AG09309 (cell line): ENCODE data around the gene FGF12.

ENCODE experiments used
- DNase-seq: peaks from one replicate; pipeline ENCODE4 v3.0.0-alpha.2; 2010; ENCODE audit warnings: low read depth
- H3K4me3 ChIP-seq: 2 replicates; pipeline ENCODE4 v1.5.1; 2011; ENCODE audit warnings: mild to moderate bottlenecking, low read depth, low read length, moderate library complexity; ENCODE audit not compliant: control insufficient read depth
- TF ChIP-seq, protein P1 (sequence below): IDR thresholded peaks from 2 replicates; pipeline ENCODE4 v1.5.1; 2011; ENCODE audit warnings: mild to moderate bottlenecking, low read depth, low read length, inconsistent platforms; ENCODE audit not compliant: insufficient read depth, control insufficient read depth; ENCODE audit errors: missing control alignments

The FGF12 gene

DNA sequence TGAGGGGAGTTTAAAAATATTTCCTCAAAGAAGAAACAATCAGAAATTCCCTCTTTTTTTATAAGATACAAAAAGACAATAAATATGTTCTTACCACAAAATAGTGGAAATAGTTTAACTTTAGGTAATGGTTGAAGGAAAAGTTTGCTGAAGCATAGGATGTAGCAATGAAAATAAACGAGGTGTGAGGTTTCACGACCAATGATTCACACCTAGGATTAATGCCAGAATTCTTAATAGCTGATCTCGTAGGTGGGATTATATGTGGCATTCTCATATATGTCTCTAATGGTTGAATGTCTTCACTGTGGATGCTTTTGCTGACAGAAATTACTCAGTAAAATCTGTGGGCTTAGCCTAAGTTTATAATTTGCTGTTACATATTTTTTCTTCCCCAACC lies 467.7 kb downstream of the FGF12 start:
- DNase-seq = no peak
- no peak overlapping the region for H3K4me3 ChIP-seq
- TF ChIP-seq, protein P1, sequence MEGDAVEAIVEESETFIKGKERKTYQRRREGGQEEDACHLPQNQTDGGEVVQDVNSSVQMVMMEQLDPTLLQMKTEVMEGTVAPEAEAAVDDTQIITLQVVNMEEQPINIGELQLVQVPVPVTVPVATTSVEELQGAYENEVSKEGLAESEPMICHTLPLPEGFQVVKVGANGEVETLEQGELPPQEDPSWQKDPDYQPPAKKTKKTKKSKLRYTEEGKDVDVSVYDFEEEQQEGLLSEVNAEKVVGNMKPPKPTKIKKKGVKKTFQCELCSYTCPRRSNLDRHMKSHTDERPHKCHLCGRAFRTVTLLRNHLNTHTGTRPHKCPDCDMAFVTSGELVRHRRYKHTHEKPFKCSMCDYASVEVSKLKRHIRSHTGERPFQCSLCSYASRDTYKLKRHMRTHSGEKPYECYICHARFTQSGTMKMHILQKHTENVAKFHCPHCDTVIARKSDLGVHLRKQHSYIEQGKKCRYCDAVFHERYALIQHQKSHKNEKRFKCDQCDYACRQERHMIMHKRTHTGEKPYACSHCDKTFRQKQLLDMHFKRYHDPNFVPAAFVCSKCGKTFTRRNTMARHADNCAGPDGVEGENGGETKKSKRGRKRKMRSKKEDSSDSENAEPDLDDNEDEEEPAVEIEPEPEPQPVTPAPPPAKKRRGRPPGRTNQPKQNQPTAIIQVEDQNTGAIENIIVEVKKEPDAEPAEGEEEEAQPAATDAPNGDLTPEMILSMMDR = no peak

DNA sequence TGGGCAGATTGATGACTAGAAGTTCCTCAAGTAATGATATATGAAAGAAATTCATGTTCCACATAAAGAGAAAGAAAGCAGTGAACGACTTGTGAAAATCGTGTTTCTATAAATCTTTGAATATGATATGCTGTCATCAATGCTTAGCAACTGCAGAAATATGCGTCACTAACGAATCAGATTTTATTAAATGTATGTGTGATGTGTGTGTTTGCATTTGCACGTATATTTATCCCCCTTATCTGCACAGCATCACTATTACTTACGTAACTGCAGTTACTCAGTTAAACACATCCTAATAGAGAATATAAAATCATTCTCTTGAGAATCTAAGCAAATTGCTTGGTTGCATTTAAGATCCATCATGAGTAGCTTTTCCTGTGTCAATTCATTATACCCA lies 468.6 kb downstream of the FGF12 start:
- TF ChIP-seq, protein P1 = no peak
- no peak for DNase-seq
- H3K4me3 ChIP-seq = no peak overlapping the region

DNA sequence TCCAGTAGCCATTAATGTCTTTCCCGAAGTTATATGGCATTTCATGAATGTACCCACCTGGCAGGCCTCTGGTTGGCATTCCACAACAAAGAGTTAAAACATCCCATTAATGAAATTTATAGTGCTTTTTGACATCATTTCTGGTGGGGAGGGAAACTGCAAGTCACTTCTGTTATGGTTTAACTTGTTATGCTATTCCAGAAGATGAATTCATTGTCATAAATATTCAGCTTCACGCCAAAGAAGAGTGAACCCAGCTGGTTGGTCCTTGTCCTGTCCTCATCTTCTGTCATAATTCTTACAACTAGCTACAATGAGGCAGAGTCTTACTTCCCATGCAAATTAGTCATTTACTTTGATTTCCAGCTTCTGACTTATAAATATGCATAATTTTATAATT lies 471.5 kb downstream of the FGF12 start:
- TF ChIP-seq, protein P1 = no peak
- no peak overlapping the region for H3K4me3 ChIP-seq
- no peak for DNase-seq

DNA sequence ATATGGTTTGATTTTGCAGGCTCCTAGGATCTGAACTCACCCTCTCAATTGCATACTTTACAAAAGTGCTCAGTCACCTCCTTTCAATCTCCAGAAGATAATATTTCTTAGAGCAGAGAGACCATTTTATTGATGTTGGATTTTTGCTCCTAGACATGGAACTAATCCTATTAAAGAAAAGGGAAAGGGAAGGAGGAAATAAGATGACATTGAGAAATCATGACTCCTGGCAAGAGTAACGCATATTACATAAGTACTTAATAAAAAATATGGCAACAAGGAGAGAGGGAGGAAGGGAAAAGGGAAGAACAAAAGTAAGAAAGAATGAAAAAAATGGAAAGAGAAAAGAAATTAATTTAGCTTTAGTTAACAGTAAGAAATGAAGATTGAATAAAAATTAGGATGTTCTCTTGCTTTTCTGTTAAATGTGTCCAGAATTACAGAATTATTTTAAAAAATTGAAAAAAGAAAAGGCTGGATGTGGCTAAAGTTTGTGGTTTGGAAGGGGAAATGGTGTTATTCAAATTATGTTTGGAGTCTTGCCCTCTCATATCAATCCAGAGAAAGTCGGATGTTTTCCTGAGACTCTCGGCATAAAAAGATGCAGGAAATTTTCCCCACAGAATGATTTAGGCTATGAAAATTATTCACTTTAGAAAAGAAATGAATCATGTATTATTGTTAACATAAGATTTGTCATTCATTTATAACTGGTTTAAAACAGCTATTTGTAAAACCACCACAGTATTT lies 474.0 kb downstream of the FGF12 start:
- no peak for DNase-seq
- H3K4me3 ChIP-seq = no peak overlapping the region
- TF ChIP-seq, protein P1 = no peak

DNA sequence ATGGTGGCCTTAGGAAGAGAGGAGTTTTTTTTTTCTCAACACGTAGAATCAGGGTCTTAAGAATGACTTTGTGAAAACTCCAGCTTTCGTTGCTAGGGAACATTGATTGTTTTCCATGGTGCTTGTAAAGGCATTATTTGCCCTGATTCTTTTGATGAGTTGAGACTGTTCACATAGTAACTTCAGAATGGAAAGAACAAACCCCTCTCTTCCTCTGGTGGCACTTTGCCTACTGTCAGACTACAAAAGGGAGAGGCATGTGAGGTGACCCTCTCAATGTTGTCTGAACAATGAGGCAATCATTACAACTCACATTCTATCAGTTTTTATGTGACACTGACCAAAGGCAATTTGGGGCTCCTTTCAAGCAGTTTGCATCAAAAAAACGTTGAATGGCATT lies 477.8 kb downstream of the FGF12 start:
- H3K4me3 ChIP-seq = no peak overlapping the region
- DNase-seq = no peak
- TF ChIP-seq, protein P1 = no peak

DNA sequence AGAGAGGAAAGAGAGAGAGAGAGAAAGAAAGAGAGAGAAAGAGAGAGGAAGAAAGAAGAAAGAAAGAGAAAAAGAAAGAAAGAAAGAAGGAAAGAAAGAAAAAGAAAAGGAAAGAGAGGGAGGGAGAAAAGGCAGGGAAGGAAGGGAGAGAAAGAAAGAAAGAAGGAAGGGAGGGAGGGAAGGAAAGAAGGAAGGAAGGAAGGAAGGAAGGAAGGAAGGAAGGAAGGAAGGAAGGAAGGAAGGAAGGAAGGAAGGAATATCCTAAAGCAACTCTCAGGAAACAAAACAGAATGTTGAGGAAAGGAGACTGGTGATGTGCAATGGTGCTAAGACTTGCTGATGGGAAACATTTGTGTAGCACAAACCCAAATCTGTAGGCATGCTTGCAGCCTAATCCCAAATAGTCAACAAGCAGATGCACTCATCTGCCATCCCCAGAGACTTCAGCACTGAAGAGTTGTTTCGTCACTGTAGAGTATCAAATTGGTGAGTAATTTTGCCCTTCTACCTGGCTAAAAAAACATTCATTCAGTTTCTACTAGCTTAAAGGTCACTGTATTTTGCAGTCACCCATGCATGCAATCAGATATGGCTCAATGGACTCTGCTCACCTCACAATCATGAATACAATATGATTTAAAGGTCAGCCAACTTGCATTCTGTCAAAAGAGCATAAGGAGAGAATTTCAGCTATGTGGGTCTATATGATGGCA lies 480.3 kb downstream of the FGF12 start:
- TF ChIP-seq, protein P1 = no peak
- no peak overlapping the region for H3K4me3 ChIP-seq
- DNase-seq = no peak
